Esophagus (tissue), 2 donors: ENCODE data around the gene ZFAND6. TPM values are rescaled to one million over a fixed set of nuclear protein-coding genes. Genes with fewer than 3 reads are reported as not detected.
"Not testable (repeated sequence)": the region's sequence is repeated elsewhere in the genome, so short reads cannot be mapped to it uniquely, and the experiment has no call there.

ENCODE experiments used
- H3K27ac ChIP-seq, 2 donors: one replicate each; pipeline ENCODE4 v1.5.1; 2013; ENCODE audit warnings: low read depth in 2 of 2, mild to moderate bottlenecking in 2 of 2, inconsistent platforms in 1 of 2, low read length in 1 of 2, moderate library complexity in 1 of 2
- H3K27me3 ChIP-seq, 2 donors: one replicate each; pipeline ENCODE4 v1.6.1; 2013; ENCODE audit warnings: low read length in 2 of 2, control low read depth in 1 of 2, mild to moderate bottlenecking in 1 of 2; ENCODE audit not compliant: insufficient read depth in 2 of 2, control insufficient read depth in 1 of 2
- H3K36me3 ChIP-seq, 2 donors: one replicate each; pipeline ENCODE4 v1.6.1; 2013; ENCODE audit warnings: low read length in 1 of 2; ENCODE audit not compliant: control insufficient read depth in 2 of 2, insufficient read depth in 2 of 2
- H3K4me1 ChIP-seq, 2 donors: one replicate each; pipeline ENCODE4 v1.6.1; 2013; ENCODE audit warnings: low read length in 1 of 2; ENCODE audit not compliant: control insufficient read depth in 2 of 2, insufficient read depth in 2 of 2
- H3K4me3 ChIP-seq, 2 donors: one replicate each; pipeline ENCODE4 v1.5.1; 2013; ENCODE audit warnings: low read length in 2 of 2, mild to moderate bottlenecking in 2 of 2, low read depth in 1 of 2, moderate library complexity in 1 of 2
- H3K9me3 ChIP-seq, 2 donors: one replicate each; pipeline ENCODE4 v1.6.1; 2013; ENCODE audit warnings: mild to moderate bottlenecking in 2 of 2, low read depth in 1 of 2, low read length in 1 of 2, moderate library complexity in 1 of 2; ENCODE audit not compliant: control insufficient read depth in 2 of 2, insufficient read depth in 1 of 2
- WGBS, 2 donors: extraction: QIAGEN DNeasy Blood & Tissue Kit; methylation state at CpG; one replicate each; pipeline ENCODE4 v1.1.7; 2013; 5-methylcytosine and 5-hydroxymethylcytosine counted together
- polyA plus RNA-seq, 2 donors: library from polyadenylated mRNA; stranded (reverse); fragments of 200-250 nt; gene quantifications; one replicate each; pipeline ENCODE4 v1.2.3, GENCODE V29; 2013
- donor health status: healthy with polysubstance abuse.
- donor health status: Bipolar disorder and iron deficiency.

ZFAND6 gene
- polyA plus RNA-seq, 2 donors, result 37.4 to 47.0 TPM

GRCh38 chr15:80121546-80121945 lies 62.1 kb downstream of the ZFAND6 start:
- Histone ChIP-seq H3K4me1 (no peaks in the 10 kb centered on the region), H3K9me3 (no peaks in the 10 kb centered on the region), H3K4me3 (no peak overlapping the region), H3K36me3 (peaks cover 0 to 2% of the 10 kb centered on the region in 2 donors), H3K27me3 (no peaks in the 10 kb centered on the region), H3K27ac (no peak overlapping the region)
- whole genome bisulfite sequencing, 2 donors, result 86 to 92% methylated on average over 4 of the region's 4 CpGs

- 93 to 94% methylated on average over 6 of the region's 6 CpGs for WGBS, 2 donors
- Histone ChIP-seq H3K27ac (no peak overlapping the region), H3K4me1 (no peaks in the 10 kb centered on the region), H3K27me3 (no peaks in the 10 kb centered on the region), H3K4me3 (no peak overlapping the region), H3K36me3 (peaks cover 0 to 2% of the 10 kb centered on the region in 2 donors), H3K9me3 (no peaks in the 10 kb centered on the region)
Measured at GRCh38 chr15:80123034-80123433, 63.6 kb downstream of the ZFAND6 start.

- not testable (repeated sequence) for H3K27ac ChIP-seq, H3K4me1 ChIP-seq, H3K9me3 ChIP-seq, H3K27me3 ChIP-seq, H3K4me3 ChIP-seq, H3K36me3 ChIP-seq
- 97% methylated on average over 6 of the region's 6 CpGs for WGBS, 2 donors
Measured at GRCh38 chr15:80127253-80127652, 67.8 kb downstream of the ZFAND6 start.

- Histone ChIP-seq H3K27me3 (no peaks in the 10 kb centered on the region), H3K4me3 (no peak overlapping the region), H3K4me1 (no peaks in the 10 kb centered on the region), H3K27ac (no peak overlapping the region), H3K36me3 (peaks cover 0 to 2% of the 10 kb centered on the region in 2 donors), H3K9me3 (no peaks in the 10 kb centered on the region)
- 77 to 79% methylated on average over 2 of the region's 2 CpGs for WGBS, 2 donors
Measured at GRCh38 chr15:80127911-80128310, 68.4 kb downstream of the ZFAND6 start.

- no peak overlapping the region for H3K4me3 ChIP-seq
- H3K9me3 ChIP-seq, result no peaks in the 10 kb centered on the region
- 95 to 100% methylated on average over 3 of the region's 3 CpGs for WGBS, 2 donors
- H3K27ac ChIP-seq, result no peak overlapping the region
- peaks cover 0 to 2% of the 10 kb centered on the region in 2 donors for H3K36me3 ChIP-seq
- H3K27me3 ChIP-seq, result no peaks in the 10 kb centered on the region
- H3K4me1 ChIP-seq, result no peaks in the 10 kb centered on the region
Measured at GRCh38 chr15:80132382-80132781, 72.9 kb downstream of the ZFAND6 start.

GRCh38 chr15:80136854-80137253 lies 77.4 kb downstream of the ZFAND6 start:
- WGBS, 2 donors, result 67 to 75% methylated on average over 3 of the region's 3 CpGs
- Histone ChIP-seq H3K4me3 (no peak overlapping the region), H3K4me1 (no peaks in the 10 kb centered on the region), H3K9me3 (no peaks in the 10 kb centered on the region), H3K27me3 (no peaks in the 10 kb centered on the region), H3K36me3 (peaks cover 0 to 2% of the 10 kb centered on the region in 2 donors), H3K27ac (no peak overlapping the region)

GRCh38 chr15:80138961-80139360 lies 79.5 kb downstream of the ZFAND6 start:
- peaks cover 0 to 2% of the 10 kb centered on the region in 2 donors for H3K36me3 ChIP-seq
- no peaks in the 10 kb centered on the region for H3K4me1 ChIP-seq
- no peak overlapping the region for H3K27ac ChIP-seq
- H3K4me3 ChIP-seq, result no peak overlapping the region
- 87 to 91% methylated on average over 3 of the region's 3 CpGs for WGBS, 2 donors
- no peaks in the 10 kb centered on the region for H3K9me3 ChIP-seq
- no peaks in the 10 kb centered on the region for H3K27me3 ChIP-seq

GRCh38 chr15:80140909-80141308 lies 81.4 kb downstream of the ZFAND6 start:
- Histone ChIP-seq H3K9me3 (no peaks in the 10 kb centered on the region), H3K36me3 (no peaks in the 10 kb centered on the region), H3K27me3 (no peaks in the 10 kb centered on the region), H3K27ac (no peak overlapping the region), H3K4me1 (no peaks in the 10 kb centered on the region), H3K4me3 (no peak overlapping the region)
- WGBS, 2 donors, result 88 to 94% methylated on average over 4 of the region's 4 CpGs

- Histone ChIP-seq H3K27me3 (no peaks in the 10 kb centered on the region), H3K4me1 (no peaks in the 10 kb centered on the region), H3K36me3 (no peaks in the 10 kb centered on the region), H3K9me3 (no peaks in the 10 kb centered on the region), H3K4me3 (no peak overlapping the region), H3K27ac (no peak overlapping the region)
- 83% methylated on average over 5 of the region's 5 CpGs for WGBS, 2 donors
Measured at GRCh38 chr15:80141916-80142598, 82.6 kb downstream of the ZFAND6 start.

GRCh38 chr15:80142646-80143045 lies 83.2 kb downstream of the ZFAND6 start:
- Histone ChIP-seq H3K27me3 (no peaks in the 10 kb centered on the region), H3K9me3 (no peaks in the 10 kb centered on the region), H3K36me3 (no peaks in the 10 kb centered on the region), H3K4me3 (no peak overlapping the region), H3K4me1 (no peaks in the 10 kb centered on the region), H3K27ac (no peak overlapping the region)
- WGBS, 2 donors, result 52 to 71% methylated on average over 5 of the region's 5 CpGs
